Smooth muscle cell (in vitro differentiated cells): ENCODE measurements around the gene CTDSPL. TPM values are rescaled to one million over a fixed set of nuclear protein-coding genes. Genes with fewer than 3 reads are reported as not detected.

ENCODE experiments used
- DNase-seq: peaks from one replicate; lab custom pipeline; 2025; ENCODE audit not compliant: unreplicated experiment; lab: John Stamatoyannopoulos, UW
- H2AFZ ChIP-seq: fragments of 200-600 bp; sonication (generic); 2 replicates; pipeline ENCODE4 v1.6.0; 2016; ENCODE audit warnings: antibody characterized with exemption, low read depth, mild to moderate bottlenecking
- H3F3A ChIP-seq: fragments of 200-600 bp; sonication (generic); 2 replicates; pipeline ENCODE4 v1.6.0; 2017; ENCODE audit warnings: antibody characterized with exemption, low read depth
- H3K27ac ChIP-seq: fragments of 200-600 bp; sonication (generic); 2 replicates; pipeline ENCODE4 v1.5.1; 2016; ENCODE audit warnings: low read depth, mild to moderate bottlenecking
- H3K27me3 ChIP-seq: fragments of 200-600 bp; sonication (generic); 2 replicates; pipeline ENCODE4 v1.6.1; 2016; ENCODE audit warnings: low read depth, mild to moderate bottlenecking
- H3K36me3 ChIP-seq: fragments of 200-600 bp; sonication (generic); 2 replicates; pipeline ENCODE4 v1.5.1; 2016; ENCODE audit warnings: low read depth
- H3K4me1 ChIP-seq: fragments of 200-600 bp; sonication (generic); 2 replicates; pipeline ENCODE4 v1.5.1; 2016; ENCODE audit warnings: low read depth
- H3K4me2 ChIP-seq: fragments of 200-600 bp; sonication (generic); 2 replicates; pipeline ENCODE4 v1.6.0; 2016; ENCODE audit warnings: mild to moderate bottlenecking
- H3K4me3 ChIP-seq: fragments of 200-600 bp; sonication (generic); 2 replicates; pipeline ENCODE4 v1.5.1; 2016; ENCODE audit warnings: mild to moderate bottlenecking
- H3K79me2 ChIP-seq: fragments of 200-600 bp; sonication (generic); 2 replicates; pipeline ENCODE4 v1.6.0; 2016; ENCODE audit warnings: low read depth, mild to moderate bottlenecking
- H3K9ac ChIP-seq: fragments of 200-600 bp; sonication (generic); 2 replicates; pipeline ENCODE4 v1.6.0; 2016; ENCODE audit warnings: low read depth
- H3K9me3 ChIP-seq: fragments of 200-600 bp; sonication (generic); replicated peaks from 2 replicates; pipeline ENCODE4 v1.5.1; 2016; ENCODE audit warnings: low read depth
- H4K20me1 ChIP-seq: fragments of 200-600 bp; sonication (generic); 2 replicates; pipeline ENCODE4 v1.6.0; 2016; ENCODE audit warnings: low read depth
- WGBS: methylation state at CpG from one replicate; pipeline ENCODE4 v1.1.7; 2016; ENCODE audit warnings: low lambda C conversion rate; 5-methylcytosine and 5-hydroxymethylcytosine counted together
- polyA plus RNA-seq: library from polyadenylated mRNA; unstranded; fragments of >200 nt; fragmentation: Nextera tagmentation; extraction: Ambion mirVana; gene quantifications from 2 replicates; pipeline ENCODE4 v1.2.1, GENCODE V29; 2016
- total RNA-seq: library from RNA; depleted of rRNA; stranded (reverse); fragments of >200 nt; gene quantifications from 2 replicates; pipeline ENCODE4 v1.2.3, GENCODE V29; 2014
- TF ChIP-seq, protein P1 (sequence below): fragments of 200-600 bp; sonication (generic); IDR thresholded peaks from 2 replicates; pipeline ENCODE4 v1.5.1; 2017; ENCODE audit warnings: borderline replicate concordance, mild to moderate bottlenecking, antibody characterized with exemption; ENCODE audit not compliant: insufficient read depth, poor library complexity, severe bottlenecking

CTDSPL gene
- total and polyA plus RNA-seq, 2 experiments from 2014 or later, result 31.3 to 34.3 TPM

DNA sequence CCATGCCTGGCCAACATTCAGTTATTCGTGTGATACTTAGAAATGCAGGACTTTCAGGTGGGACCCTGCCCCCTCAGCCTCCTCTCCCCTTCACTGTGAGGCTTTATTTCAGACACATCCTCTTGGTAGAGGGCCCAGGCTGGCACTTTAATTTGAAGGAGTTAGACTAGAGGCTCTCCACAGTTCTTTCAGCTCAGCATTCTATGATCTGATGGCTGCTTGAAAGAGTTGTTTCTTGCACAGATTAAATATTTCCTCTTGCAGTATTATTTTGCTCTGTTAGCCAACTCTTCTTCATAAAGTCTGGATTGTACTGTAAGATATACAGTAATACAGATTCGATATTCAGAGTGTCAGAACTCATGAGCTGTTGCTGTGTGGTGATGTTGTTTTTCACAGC, 35.1 kb downstream of the CTDSPL start:
- TF ChIP-seq, protein P1, sequence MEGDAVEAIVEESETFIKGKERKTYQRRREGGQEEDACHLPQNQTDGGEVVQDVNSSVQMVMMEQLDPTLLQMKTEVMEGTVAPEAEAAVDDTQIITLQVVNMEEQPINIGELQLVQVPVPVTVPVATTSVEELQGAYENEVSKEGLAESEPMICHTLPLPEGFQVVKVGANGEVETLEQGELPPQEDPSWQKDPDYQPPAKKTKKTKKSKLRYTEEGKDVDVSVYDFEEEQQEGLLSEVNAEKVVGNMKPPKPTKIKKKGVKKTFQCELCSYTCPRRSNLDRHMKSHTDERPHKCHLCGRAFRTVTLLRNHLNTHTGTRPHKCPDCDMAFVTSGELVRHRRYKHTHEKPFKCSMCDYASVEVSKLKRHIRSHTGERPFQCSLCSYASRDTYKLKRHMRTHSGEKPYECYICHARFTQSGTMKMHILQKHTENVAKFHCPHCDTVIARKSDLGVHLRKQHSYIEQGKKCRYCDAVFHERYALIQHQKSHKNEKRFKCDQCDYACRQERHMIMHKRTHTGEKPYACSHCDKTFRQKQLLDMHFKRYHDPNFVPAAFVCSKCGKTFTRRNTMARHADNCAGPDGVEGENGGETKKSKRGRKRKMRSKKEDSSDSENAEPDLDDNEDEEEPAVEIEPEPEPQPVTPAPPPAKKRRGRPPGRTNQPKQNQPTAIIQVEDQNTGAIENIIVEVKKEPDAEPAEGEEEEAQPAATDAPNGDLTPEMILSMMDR, result no peak
- H3K9me3 ChIP-seq, result no peaks in the 10 kb centered on the region
- no peak overlapping the region for H3K4me2 ChIP-seq
- peaks cover 63% of the 10 kb centered on the region for H4K20me1 ChIP-seq
- H2AFZ ChIP-seq, result no peak overlapping the region
- H3K4me3 ChIP-seq, result no peak overlapping the region
- no peaks in the 10 kb centered on the region for H3K27me3 ChIP-seq
- no peaks in the 10 kb centered on the region for H3F3A ChIP-seq
- peaks cover 47% of the 10 kb centered on the region for H3K79me2 ChIP-seq
- H3K27ac ChIP-seq, result no peak overlapping the region
- H3K36me3 ChIP-seq, result no peaks in the 10 kb centered on the region
- 72% methylated on average over 2 of the region's 2 CpGs for WGBS
- no peak for DNase-seq
- H3K9ac ChIP-seq, result no peak overlapping the region
- H3K4me1 ChIP-seq, result no peaks in the 10 kb centered on the region

DNA sequence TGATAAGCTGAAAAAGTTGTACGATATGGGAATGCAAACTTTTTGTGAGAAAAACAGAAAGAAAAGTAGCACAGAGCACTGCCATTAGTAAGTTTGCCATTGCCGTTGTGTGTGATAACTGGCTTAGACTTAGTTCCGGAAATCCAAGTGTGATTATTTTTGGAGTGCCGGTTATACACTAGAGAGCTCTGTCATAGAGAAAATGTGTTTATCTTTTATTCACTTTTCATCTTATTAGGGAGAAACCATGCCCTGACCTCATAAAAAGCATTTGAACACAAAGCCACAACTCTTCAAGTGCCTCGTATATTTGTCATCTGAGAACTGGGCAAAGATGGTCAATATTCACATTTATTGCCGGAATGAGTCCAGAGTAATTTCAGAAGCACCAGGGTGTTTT, 36.1 kb downstream of the CTDSPL start:
- no peak for DNase-seq
- H3F3A ChIP-seq, result no peaks in the 10 kb centered on the region
- H4K20me1 ChIP-seq, result peaks cover 58% of the 10 kb centered on the region
- no peak overlapping the region for H2AFZ ChIP-seq
- 64% methylated on average over 6 of the region's 6 CpGs for WGBS
- no peaks in the 10 kb centered on the region for H3K9me3 ChIP-seq
- H3K36me3 ChIP-seq, result no peaks in the 10 kb centered on the region
- TF ChIP-seq, protein P1, result no peak
- H3K79me2 ChIP-seq, result peaks cover 47% of the 10 kb centered on the region
- H3K27me3 ChIP-seq, result no peaks in the 10 kb centered on the region
- H3K27ac ChIP-seq, result no peak overlapping the region
- H3K4me3 ChIP-seq, result no peak overlapping the region
- no peaks in the 10 kb centered on the region for H3K4me1 ChIP-seq
- peak overlapping the region; percentile 4 for H3K4me2 ChIP-seq
- H3K9ac ChIP-seq, result no peak overlapping the region

DNA sequence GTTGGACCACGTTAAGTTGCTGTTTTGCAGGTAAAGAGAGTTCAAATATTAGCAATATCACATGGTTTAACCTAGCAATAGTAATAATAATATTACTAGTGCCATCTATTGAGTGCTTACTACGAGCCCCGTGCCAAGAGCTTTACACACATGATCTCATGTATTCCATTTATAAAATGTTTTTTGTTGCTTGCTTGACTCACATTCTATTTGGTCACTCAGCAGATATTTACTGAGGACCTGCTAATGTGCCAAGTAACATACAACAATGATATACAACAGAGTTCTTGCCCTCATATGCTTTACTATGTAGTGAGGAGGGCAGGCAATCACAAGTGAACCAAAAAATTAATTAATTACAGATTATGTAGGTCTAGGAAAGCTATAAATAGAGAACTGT, 36.7 kb downstream of the CTDSPL start:
- no peak overlapping the region for H3K9ac ChIP-seq
- no peaks in the 10 kb centered on the region for H3K36me3 ChIP-seq
- DNase-seq, result no peak
- H3K4me3 ChIP-seq, result no peak overlapping the region
- no peak overlapping the region for H2AFZ ChIP-seq
- H3K27ac ChIP-seq, result no peak overlapping the region
- TF ChIP-seq, protein P1, result no peak
- no peaks in the 10 kb centered on the region for H3K4me1 ChIP-seq
- no peak overlapping the region for H3K4me2 ChIP-seq
- no peaks in the 10 kb centered on the region for H3K9me3 ChIP-seq
- no peaks in the 10 kb centered on the region for H3F3A ChIP-seq
- peaks cover 51% of the 10 kb centered on the region for H4K20me1 ChIP-seq
- H3K79me2 ChIP-seq, result peaks cover 41% of the 10 kb centered on the region
- 93% methylated on average over 3 of the region's 3 CpGs for WGBS
- H3K27me3 ChIP-seq, result no peaks in the 10 kb centered on the region

DNA sequence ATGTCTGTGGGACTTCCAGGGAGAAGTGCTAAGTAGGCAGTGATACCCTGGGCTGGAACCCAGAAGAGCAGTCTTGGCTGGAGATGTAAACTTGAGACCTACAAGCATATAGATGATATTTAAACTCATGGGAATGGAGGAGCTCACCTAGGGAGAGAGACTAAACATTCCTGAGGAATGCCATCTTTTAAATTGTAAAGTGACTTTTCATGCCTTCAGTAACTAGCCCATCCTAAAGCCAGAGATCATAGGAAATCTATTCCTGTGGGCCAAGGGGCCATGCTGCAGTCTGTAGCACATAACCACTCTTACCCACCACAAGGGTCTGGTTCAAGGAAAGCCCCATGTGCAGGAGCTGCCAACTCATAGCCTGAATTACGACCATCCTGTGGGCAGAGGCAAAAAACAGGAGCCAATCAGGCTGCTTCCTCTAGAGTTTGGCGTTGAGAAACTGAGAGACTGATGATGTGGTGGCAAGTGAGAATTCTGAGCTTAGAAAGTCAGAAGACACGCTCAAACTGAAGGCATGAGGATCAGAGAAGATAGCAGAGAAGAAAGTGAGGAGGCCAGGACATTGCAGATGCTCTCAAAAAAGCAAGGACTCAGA, 37.5 kb downstream of the CTDSPL start:
- H3K27me3 ChIP-seq, result no peaks in the 10 kb centered on the region
- peaks cover 51% of the 10 kb centered on the region for H4K20me1 ChIP-seq
- H3K36me3 ChIP-seq, result no peaks in the 10 kb centered on the region
- peaks cover 33% of the 10 kb centered on the region for H3K79me2 ChIP-seq
- no peak for DNase-seq
- no peak overlapping the region for H3K27ac ChIP-seq
- TF ChIP-seq, protein P1, result no peak
- no peak overlapping the region for H3K9ac ChIP-seq
- no peak overlapping the region for H3K4me3 ChIP-seq
- H3K4me1 ChIP-seq, result no peaks in the 10 kb centered on the region
- WGBS, result 83% methylated on average over 3 of the region's 3 CpGs
- H2AFZ ChIP-seq, result no peak overlapping the region
- no peak overlapping the region for H3K4me2 ChIP-seq
- no peaks in the 10 kb centered on the region for H3F3A ChIP-seq
- no peaks in the 10 kb centered on the region for H3K9me3 ChIP-seq
